ENCODE measurements around the gene USHBP1.

DNA sequence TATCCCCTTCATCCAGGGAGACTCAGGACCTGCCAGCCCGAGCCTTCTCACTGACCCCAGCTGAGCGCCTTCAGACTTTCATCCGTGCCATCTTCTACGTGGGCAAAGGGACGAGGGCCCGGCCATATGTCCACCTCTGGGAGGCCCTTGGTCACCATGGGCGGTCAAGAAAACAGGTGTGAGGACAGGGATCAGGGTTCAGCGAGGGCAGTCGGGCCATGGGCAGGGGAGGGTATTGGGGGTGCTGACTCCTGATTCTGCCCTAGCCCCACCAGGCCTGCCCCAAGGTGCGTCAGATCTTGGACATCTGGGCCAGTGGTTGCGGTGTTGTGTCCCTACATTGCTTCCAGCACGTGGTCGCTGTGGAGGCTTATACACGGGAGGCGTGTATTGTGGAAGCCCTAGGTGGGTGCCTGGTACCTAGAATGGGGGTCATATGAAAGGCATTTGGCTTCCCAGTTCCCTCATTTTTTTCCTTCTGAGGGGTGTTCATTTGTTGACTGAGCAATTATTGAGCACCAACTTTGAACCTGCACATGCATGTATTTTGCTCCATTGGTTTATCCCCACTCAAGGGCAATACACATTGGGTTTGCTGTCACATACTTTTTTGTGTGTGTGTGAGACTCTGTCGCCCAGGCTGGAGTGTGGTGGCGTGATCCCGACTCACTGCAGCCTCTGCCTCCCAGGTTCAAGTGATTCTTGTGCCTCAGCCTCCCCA lies 21.0 kb upstream of the USHBP1 start:
- TF ChIP-seq, protein P1, sequence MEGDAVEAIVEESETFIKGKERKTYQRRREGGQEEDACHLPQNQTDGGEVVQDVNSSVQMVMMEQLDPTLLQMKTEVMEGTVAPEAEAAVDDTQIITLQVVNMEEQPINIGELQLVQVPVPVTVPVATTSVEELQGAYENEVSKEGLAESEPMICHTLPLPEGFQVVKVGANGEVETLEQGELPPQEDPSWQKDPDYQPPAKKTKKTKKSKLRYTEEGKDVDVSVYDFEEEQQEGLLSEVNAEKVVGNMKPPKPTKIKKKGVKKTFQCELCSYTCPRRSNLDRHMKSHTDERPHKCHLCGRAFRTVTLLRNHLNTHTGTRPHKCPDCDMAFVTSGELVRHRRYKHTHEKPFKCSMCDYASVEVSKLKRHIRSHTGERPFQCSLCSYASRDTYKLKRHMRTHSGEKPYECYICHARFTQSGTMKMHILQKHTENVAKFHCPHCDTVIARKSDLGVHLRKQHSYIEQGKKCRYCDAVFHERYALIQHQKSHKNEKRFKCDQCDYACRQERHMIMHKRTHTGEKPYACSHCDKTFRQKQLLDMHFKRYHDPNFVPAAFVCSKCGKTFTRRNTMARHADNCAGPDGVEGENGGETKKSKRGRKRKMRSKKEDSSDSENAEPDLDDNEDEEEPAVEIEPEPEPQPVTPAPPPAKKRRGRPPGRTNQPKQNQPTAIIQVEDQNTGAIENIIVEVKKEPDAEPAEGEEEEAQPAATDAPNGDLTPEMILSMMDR (IDR thresholded peaks at IDR 0.05; ENCODE audit: low read depth, low read length) = no peak
- TF ChIP-seq POLR2A (IDR thresholded peaks at IDR 0.05; ENCODE audit: extremely low read depth, insufficient read length) (no peak), MYC (IDR thresholded peaks at IDR 0.05; ENCODE audit: low read depth, low read length) (no peak)
- TF ChIP-seq, protein P2, sequence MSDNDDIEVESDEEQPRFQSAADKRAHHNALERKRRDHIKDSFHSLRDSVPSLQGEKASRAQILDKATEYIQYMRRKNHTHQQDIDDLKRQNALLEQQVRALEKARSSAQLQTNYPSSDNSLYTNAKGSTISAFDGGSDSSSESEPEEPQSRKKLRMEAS (IDR thresholded peaks at IDR 0.05; ENCODE audit: low read depth, low read length) = no peak

All from NB4 (cell line).